ENCODE results near the gene FLT3LG. TPM values are rescaled to one million over a fixed set of nuclear protein-coding genes. Genes with fewer than 3 reads are reported as not detected.
A peak's percentile ranks its signal among the peaks of the same experiment; 100 is the strongest.

FLT3LG gene
- total RNA-seq, 4 donors from 2014 or later: 2.8 to 6.0 (median 4.4) TPM

GRCh38 chr19:49496574-49497008 is 22.6 kb downstream of the FLT3LG start:
- 0% methylated on average over 11 of the region's 11 CpGs for WGBS, 2 donors
- DNase-seq (ENCODE audit: low spot score in 2 of 2): no peak
- H3K4me3 ChIP-seq (ENCODE audit: low read depth, poor library complexity, severe bottlenecking): peak overlapping the region; percentile 68
- intact Hi-C loops (cut with DNase I; ENCODE audit: low total_unique reads): no loop called here
- TF ChIP-seq POLR2A (IDR thresholded peaks at IDR 0.05): no peak
- TF ChIP-seq CTCF (IDR thresholded peaks at IDR 0.05): no peak

- WGBS, 2 donors: 14% methylated on average over 22 of the region's 22 CpGs
- TF ChIP-seq CTCF (IDR thresholded peaks at IDR 0.05) (no peak), POLR2A (IDR thresholded peaks at IDR 0.05) (no peak)
- intact Hi-C loops (cut with DNase I; ENCODE audit: low total_unique reads): no loop called here
- peak overlapping the region; percentile 68 for H3K4me3 ChIP-seq (ENCODE audit: low read depth, poor library complexity, severe bottlenecking)
- DNase-seq (ENCODE audit: low spot score in 2 of 2): peak; percentile 74 to 92
Measured at GRCh38 chr19:49497047-49497788, 23.2 kb downstream of the FLT3LG start.

- intact Hi-C loops (cut with DNase I; ENCODE audit: low total_unique reads): no loop called here
- no peak overlapping the region for H3K4me3 ChIP-seq (ENCODE audit: low read depth, poor library complexity, severe bottlenecking)
- TF ChIP-seq POLR2A (IDR thresholded peaks at IDR 0.05) (no peak), CTCF (IDR thresholded peaks at IDR 0.05) (no peak)
- DNase-seq (ENCODE audit: low spot score in 2 of 2): no peak
- 82 to 88% methylated on average over 12 of the region's 12 CpGs for WGBS, 2 donors
Measured at GRCh38 chr19:49497789-49498103, 23.7 kb downstream of the FLT3LG start.

- 80 to 81% methylated on average over 7 of the region's 7 CpGs for WGBS, 2 donors
- intact Hi-C loops (cut with DNase I; ENCODE audit: low total_unique reads): no loop called here
- no peak overlapping the region for H3K4me3 ChIP-seq (ENCODE audit: low read depth, poor library complexity, severe bottlenecking)
- TF ChIP-seq CTCF (IDR thresholded peaks at IDR 0.05): no peak
- no peak for TF ChIP-seq POLR2A (IDR thresholded peaks at IDR 0.05)
- no peak for DNase-seq (ENCODE audit: low spot score in 2 of 2)
Measured at GRCh38 chr19:49498475-49498874, 24.5 kb downstream of the FLT3LG start.

GRCh38 chr19:49499030-49499670 is 25.1 kb downstream of the FLT3LG start:
- TF ChIP-seq CTCF (IDR thresholded peaks at IDR 0.05) (no peak), POLR2A (IDR thresholded peaks at IDR 0.05) (no peak)
- intact Hi-C loops (cut with DNase I; ENCODE audit: low total_unique reads): no loop called here
- no peak overlapping the region for H3K4me3 ChIP-seq (ENCODE audit: low read depth, poor library complexity, severe bottlenecking)
- no peak for DNase-seq (ENCODE audit: low spot score in 2 of 2)
- 70 to 78% methylated on average over 19 of the region's 19 CpGs for WGBS, 2 donors

Data from lower leg skin (tissue), 4 donors.